H54 (cell line): ENCODE data around the gene OR51B4.

Experiments used
- DNase-seq: peaks from one replicate; pipeline ENCODE4 v3.0.0; 2011; ENCODE audit warnings: low spot score, mixed read lengths; ENCODE audit not compliant: insufficient read length
- FAIRE-seq: peaks from 3 replicates; lab custom pipeline; 2011; peaks lifted over from hg19 to GRCh38; lab: Jason Lieb, UNC
- POLR2A ChIP-seq: IDR thresholded peaks from 2 replicates; pipeline ENCODE4 v1.6.1; 2011; ENCODE audit warnings: low read depth, mild to moderate bottlenecking, low read length

OR51B4 gene

DNA sequence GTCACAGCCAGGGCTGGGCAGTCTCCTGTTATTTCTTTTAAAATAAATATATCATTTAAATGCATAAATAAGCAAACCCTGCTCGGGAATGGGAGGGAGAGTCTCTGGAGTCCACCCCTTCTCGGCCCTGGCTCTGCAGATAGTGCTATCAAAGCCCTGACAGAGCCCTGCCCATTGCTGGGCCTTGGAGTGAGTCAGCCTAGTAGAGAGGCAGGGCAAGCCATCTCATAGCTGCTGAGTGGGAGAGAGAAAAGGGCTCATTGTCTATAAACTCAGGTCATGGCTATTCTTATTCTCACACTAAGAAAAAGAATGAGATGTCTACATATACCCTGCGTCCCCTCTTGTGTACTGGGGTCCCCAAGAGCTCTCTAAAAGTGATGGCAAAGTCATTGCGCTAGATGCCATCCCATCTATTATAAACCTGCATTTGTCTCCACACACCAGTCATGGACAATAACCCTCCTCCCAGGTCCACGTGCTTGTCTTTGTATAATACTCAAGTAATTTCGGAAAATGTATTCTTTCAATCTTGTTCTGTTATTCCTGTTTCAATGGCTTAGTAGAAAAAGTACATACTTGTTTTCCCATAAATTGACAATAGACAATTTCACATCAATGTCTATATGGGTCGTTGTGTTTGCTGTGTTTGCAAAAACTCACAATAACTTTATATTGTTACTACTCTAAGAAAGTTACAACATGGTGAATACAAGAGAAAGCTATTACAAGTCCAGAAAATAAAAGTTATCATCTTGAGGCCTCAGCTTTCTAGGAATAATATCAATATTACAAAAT, 13.4 kb downstream of the OR51B4 start:
- DNase-seq (no peak), FAIRE-seq (peak; percentile 85)
- TF ChIP-seq POLR2A, result no peak

GRCh38 chr11:5286901-5287300, 14.8 kb downstream of the OR51B4 start:
- no peak for FAIRE-seq
- no peak for DNase-seq
- TF ChIP-seq POLR2A, result no peak

GRCh38 chr11:5286351-5286750, 15.4 kb downstream of the OR51B4 start:
- TF ChIP-seq POLR2A, result no peak
- FAIRE-seq, result no peak
- no peak for DNase-seq

DNA sequence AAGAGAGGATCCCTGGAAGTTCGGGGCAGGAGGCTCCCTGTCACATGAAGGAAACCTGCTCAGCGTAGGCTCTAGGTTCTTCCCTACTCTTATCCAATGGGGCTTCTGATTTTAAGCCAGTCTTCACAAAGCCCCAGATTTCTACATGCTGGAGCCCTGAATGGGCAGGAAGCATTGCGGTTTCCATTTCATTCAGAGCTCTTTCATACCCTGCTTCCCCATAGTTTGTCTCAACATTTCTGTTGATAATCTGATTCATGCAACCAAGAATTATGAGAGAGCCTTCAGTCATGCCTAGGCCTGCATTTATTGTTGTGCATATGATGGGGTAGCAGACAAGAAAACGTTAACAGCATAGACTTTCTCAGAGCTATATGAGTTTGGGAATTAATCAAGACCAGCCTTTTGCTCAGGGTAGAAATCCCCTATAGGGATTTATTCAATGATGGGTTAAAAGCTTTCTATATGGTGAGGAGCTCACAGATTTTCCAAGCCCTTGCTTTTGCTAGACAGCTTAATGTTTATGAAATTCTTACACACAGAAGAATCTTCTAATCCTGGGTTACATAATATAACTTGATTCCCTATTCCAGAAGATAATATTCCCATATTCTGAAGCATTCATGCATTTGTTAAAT, 15.9 kb downstream of the OR51B4 start:
- DNase-seq, result no peak
- TF ChIP-seq POLR2A, result no peak
- FAIRE-seq, result no peak

DNA sequence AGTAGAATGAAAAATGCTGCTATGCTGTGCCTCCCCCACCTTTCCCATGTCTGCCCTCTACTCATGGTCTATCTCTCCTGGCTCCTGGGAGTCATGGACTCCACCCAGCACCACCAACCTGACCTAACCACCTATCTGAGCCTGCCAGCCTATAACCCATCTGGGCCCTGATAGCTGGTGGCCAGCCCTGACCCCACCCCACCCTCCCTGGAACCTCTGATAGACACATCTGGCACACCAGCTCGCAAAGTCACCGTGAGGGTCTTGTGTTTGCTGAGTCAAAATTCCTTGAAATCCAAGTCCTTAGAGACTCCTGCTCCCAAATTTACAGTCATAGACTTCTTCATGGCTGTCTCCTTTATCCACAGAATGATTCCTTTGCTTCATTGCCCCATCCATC, 17.1 kb downstream of the OR51B4 start:
- no peak for DNase-seq
- no peak for TF ChIP-seq POLR2A
- FAIRE-seq, result no peak

DNA sequence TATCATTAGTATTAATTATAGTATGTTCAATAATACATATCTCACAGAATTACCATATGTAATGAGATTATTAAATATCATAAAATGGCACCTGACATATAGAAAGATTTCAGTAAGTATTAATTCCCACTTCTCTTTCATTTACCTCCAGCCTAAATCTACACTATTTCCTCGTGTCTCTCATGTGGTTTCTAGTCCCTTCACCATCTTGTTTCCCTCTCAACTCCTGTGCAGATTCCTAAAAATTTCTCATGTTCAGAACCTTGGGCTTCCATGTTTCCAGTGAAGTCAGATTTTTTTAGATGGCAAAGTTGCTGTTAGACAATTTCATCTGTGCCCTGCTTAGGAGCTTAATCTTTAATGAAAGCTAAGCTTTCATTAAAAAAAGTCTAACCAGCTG, 17.9 kb downstream of the OR51B4 start:
- FAIRE-seq, result no peak
- no peak for DNase-seq
- TF ChIP-seq POLR2A, result no peak

DNA sequence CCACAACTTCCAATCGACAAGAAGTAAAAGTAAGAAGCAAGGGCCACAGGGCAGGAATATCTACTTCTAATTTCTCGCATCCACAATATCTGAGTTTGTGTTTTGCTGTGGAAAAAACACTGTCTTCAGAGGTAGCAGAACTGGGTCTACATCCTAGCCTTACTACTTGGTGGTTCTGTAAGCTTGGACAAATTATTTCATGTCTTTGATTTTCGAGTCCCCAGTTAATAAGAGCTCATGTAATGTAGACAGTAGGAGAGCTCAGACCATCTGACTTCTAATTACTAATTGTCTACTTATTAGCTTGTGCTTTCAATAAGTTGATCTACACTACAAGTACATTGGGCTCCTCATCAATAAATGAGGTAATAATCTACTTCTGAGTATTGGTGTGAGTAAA, 18.7 kb downstream of the OR51B4 start:
- TF ChIP-seq POLR2A, result no peak
- no peak for FAIRE-seq
- DNase-seq, result no peak

- TF ChIP-seq POLR2A, result no peak
- DNase-seq (no peak), FAIRE-seq (no peak)
Observed at GRCh38 chr11:5282628-5283027, 19.1 kb downstream of the OR51B4 start.

- FAIRE-seq, result no peak
Observed at GRCh38 chr11:5281596-5281995, 20.1 kb downstream of the OR51B4 start.

GRCh38 chr11:5280582-5281102, 21.1 kb downstream of the OR51B4 start:
- FAIRE-seq (peak; percentile 100), DNase-seq (peak; percentile 88)
- no peak for TF ChIP-seq POLR2A

More at GRCh38 chr11:5281596-5281995, 20.1 kb downstream of the OR51B4 start:
- TF ChIP-seq POLR2A, result no peak
- no peak for DNase-seq

DNA sequence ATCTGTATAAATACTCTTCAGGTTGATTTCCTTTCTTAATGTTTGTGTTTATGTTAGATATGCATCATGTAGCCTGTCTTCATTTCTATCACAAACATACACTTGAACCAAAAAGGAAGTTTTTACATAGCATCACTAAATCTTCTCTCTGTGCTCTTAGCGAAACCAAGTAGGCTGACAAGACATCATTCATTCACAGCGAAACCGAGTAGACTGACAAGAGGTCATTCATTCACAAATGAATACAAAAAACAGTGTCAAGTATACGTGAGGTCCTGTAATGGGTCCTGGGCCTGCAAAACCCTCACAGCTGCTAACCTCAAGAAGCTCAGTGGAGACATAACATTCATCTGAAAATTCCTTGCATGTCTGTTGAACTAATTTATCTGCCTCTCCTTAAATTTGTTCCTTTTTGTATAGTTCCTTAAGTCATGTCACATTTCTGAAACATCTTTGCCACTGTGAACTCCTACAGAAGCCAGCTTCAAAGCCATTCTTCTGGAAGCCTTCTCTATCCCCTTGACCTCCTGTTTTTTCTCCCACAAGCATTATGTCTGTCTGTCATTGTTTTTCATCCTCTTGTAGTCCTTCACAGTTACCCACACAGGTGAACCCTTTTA, 22.2 kb downstream of the OR51B4 start:
- peak; percentile 68 for FAIRE-seq
- TF ChIP-seq POLR2A, result no peak
- no peak for DNase-seq

DNA sequence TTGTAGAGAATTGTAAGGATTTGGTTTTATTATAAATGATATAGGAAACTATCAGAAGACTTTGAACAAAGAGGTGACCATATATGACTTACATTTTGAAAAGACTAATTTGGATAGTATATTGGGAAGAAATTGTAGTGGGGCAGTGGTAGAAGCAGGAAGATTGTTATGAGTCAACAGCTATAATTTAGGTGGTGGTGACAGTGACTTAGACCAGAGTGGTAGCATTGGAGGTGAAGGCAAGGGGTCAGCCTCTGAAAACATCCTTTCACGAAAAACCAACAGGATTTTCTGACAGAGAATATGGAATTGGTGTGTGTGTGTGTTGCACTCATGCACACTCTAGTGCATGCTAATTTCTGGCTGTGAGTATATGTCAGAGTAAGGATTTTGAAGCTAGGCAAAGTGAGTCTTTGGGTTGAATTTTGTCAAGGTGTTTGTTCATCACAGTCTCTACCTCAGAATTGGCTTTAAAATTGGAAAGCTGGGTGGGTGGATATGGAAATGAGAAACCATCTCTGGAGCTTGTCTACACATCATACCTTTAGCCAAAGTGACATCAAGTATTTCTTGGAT, 23.9 kb downstream of the OR51B4 start:
- DNase-seq (no peak), FAIRE-seq (peak; percentile 72)
- TF ChIP-seq POLR2A, result no peak

- no peak for FAIRE-seq
- no peak for TF ChIP-seq POLR2A
- no peak for DNase-seq
Observed at GRCh38 chr11:5276697-5277096, 25.0 kb downstream of the OR51B4 start.
